GM12865 (cell line): Measurements from ENCODE around the gene STIM2.
A peak's percentile ranks its signal among the peaks of the same experiment; 100 is the strongest.

Experiments
- DNase-seq: peaks from one replicate; pipeline ENCODE4 v3.0.0; 2010; ENCODE audit warnings: low read depth
- H3K4me3 ChIP-seq: 2 replicates; pipeline ENCODE4 v1.5.1; 2011; ENCODE audit warnings: mild to moderate bottlenecking, low read depth, low read length, control low read depth
- TF ChIP-seq, protein P1 (sequence below): IDR thresholded peaks from 2 replicates; pipeline ENCODE4 v1.5.1; 2011; ENCODE audit warnings: low read length, control low read depth, low read depth, inconsistent platforms; ENCODE audit not compliant: insufficient read depth; ENCODE audit errors: missing control alignments

The STIM2 gene

DNA sequence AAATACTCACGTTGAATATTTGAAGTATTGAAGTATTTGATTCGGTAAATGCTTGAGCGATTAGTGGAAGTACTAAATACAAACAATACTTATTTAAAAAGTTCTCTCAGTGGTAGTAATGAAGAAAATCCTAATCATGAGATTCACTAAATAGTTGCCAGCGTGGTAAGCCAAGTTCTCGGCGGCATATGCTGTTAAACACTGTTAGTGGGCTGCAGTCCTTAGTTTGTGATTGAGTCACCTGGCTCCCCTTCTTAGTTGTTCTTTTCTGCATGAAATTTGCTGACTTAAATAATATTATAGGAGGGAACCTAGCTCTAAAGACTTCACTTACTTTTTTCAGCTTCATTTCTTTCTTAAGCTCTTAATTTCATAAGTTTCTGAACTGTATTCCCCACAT lies 51.4 kb downstream of the STIM2 start:
- TF ChIP-seq, protein P1, sequence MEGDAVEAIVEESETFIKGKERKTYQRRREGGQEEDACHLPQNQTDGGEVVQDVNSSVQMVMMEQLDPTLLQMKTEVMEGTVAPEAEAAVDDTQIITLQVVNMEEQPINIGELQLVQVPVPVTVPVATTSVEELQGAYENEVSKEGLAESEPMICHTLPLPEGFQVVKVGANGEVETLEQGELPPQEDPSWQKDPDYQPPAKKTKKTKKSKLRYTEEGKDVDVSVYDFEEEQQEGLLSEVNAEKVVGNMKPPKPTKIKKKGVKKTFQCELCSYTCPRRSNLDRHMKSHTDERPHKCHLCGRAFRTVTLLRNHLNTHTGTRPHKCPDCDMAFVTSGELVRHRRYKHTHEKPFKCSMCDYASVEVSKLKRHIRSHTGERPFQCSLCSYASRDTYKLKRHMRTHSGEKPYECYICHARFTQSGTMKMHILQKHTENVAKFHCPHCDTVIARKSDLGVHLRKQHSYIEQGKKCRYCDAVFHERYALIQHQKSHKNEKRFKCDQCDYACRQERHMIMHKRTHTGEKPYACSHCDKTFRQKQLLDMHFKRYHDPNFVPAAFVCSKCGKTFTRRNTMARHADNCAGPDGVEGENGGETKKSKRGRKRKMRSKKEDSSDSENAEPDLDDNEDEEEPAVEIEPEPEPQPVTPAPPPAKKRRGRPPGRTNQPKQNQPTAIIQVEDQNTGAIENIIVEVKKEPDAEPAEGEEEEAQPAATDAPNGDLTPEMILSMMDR = no peak
- DNase-seq = no peak

DNA sequence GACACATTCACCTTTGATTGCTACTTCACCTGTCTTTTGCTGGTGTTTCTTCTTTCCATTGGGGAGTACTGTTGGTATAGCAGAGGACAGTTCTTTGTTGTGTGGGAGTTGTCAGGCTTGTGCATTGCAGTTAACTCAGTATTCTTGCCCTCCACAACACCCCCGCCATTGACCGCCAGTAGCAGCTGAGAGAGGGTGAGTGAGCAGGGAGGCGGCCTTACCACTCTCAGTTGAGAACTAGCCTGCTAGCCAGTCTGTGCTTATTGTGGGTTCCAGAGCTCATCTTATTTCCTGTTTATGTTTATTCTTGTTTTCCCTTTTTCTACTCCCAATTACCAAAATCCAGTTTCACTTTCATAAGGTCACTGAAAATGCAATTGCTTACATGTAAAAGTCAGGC lies 52.2 kb downstream of the STIM2 start:
- peak; percentile 60 for DNase-seq
- no peak overlapping the region for H3K4me3 ChIP-seq
- TF ChIP-seq, protein P1 = no peak

More for the DNA sequence above, 51.4 kb downstream of the STIM2 start:
- H3K4me3 ChIP-seq = no peak overlapping the region

DNA sequence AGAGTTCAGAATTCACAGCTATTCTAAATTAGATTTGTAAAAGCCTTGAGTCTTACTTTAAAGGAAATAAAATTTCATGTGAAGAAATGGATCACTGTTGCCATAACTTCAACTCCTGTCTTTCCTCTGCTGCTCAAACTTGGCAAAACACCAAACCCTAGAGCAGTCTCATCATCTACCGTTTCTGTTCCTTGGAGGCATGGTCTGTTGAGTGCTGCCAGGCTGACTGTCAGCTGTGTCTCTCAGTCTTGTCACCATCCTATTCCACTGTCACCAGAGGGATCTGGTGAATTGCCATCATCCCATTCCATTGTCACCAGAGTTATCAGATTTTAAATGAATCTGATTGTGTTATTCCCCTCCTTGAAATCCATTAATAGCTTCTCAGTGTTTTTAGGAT lies 55.6 kb downstream of the STIM2 start:
- TF ChIP-seq, protein P1 = no peak
- H3K4me3 ChIP-seq = no peak overlapping the region
- no peak for DNase-seq

DNA sequence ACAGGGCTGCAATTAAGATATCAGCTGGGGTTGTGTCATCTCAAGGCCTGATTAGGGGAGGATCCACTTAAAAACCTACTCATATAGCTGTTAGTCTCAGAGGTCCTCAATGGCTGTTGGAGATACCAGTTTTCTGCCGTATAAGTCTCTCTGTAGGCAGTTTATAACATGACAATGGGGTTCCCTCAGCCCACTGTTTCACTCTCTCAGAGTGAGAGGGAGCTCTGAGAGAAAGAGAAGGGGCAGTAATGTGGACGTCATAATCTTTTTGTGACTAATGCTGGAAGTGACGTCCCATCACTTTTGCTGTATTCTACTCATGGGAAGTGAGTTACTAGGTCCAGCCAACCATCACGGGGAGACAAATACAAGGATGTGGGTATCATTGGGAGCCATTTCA lies 70.3 kb downstream of the STIM2 start:
- DNase-seq = no peak
- H3K4me3 ChIP-seq = no peak overlapping the region
- TF ChIP-seq, protein P1 = no peak

DNA sequence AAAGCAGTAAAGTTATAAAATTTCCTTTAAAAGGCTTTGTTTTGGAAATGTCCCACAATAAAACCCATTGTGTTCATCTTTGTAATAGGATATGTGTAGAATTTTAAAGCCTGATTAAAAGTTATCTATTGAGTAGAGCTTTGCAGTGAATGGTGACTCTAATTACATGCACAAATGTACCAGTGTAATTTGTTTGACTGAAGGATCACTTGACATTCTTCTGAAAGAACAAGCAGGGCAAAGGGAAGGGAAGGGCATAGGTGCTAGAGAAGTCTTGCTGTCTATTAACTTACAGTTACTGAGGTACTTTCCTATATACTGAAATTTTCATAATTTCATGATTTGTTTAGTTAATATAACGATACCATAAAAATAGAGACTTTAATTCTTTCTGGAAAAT lies 70.8 kb downstream of the STIM2 start:
- no peak overlapping the region for H3K4me3 ChIP-seq
- DNase-seq = no peak
- TF ChIP-seq, protein P1 = no peak

DNA sequence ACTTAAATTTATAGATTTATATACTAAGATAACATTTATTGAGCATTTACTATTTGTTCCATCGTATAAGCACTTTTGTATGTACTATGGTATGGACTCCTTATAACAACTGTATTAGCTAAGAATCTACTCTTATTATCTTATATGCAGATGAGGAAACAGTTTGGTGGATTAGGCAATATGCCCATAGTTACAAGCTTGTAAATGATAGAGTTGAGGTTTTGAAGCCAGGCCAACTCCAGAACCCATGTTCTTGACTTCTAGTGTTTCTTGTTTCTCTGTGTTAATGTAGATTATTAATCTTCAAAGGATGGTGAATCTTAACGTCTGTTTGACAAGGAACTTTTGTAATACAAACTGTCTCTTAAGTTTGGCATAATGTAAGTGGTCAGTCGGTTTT lies 71.3 kb downstream of the STIM2 start:
- TF ChIP-seq, protein P1 = no peak
- no peak overlapping the region for H3K4me3 ChIP-seq
- DNase-seq = no peak

DNA sequence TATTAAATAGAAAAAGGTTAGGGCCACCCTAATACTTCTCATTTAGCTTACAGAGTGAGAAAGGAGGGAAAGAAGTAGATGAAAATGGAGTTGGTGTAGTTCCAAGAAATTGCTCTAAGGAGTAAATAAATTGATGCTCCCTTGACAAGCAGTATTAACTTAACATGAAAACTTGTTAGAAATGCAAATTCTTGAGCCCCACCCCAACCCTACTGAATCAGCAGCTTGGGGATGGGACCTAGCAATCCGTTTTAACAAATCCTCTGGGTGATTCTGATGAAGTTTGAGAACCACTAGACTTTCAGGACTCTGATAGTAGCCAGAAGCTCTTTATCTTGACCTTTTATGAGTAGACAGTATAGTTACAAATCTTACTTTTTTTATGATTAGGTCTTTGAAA lies 74.8 kb downstream of the STIM2 start:
- TF ChIP-seq, protein P1 = no peak
- DNase-seq = no peak
- no peak overlapping the region for H3K4me3 ChIP-seq
